A549 (cell line): ENCODE data around the gene CNTNAP2. TPM values are rescaled to one million over a fixed set of nuclear protein-coding genes. Genes with fewer than 3 reads are reported as not detected.

Source experiments
- ATAC-seq, 2 experiments: fragments of 200-7000 bp in 1 of 2; fragments of >200 bp in 1 of 2; cut with Nextera tagmentation in 1 of 2; cut with Tn5 transposase in 1 of 2; 3 replicates each; pipeline versions ENCODE4 v1.8.0 to v1.9.1; 2018 to 2020; ENCODE audit warnings: mild to moderate bottlenecking in 1 of 2, moderate library complexity in 1 of 2
- CTCF ChIA-PET: fragments of 300-600 bp; sonication (Branson Sonifier 250); formaldehyde crosslinking; extraction: SDS; loops from one replicate; lab custom pipeline; 2021; ENCODE audit warnings: antibody characterized with exemption, inconsistent platforms; lab: Yijun Ruan, JAX
- POLR2A ChIA-PET: fragments of 350-600 bp; formaldehyde crosslinking; extraction: SDS; loops from one replicate; lab custom pipeline; 2021; ENCODE audit warnings: antibody characterized with exemption, inconsistent platforms; lab: Yijun Ruan, JAX
- DNase-seq, 2 experiments: peaks; one replicate each; pipeline versions ENCODE4 v3.0.0 to v3.0.0-alpha.2; 2011 to 2016; ENCODE audit warnings: low read depth in 1 of 2, low spot score in 1 of 2
- FAIRE-seq: peaks from 2 replicates; lab custom pipeline; 2011; peaks lifted over from hg19 to GRCh38; lab: Jason Lieb, UNC
- H3K27ac ChIP-seq, 2 experiments: fragments of >200 bp; sonication (Bioruptor Twin); formaldehyde crosslinking; 3 replicates each; pipeline ENCODE4 v1.5.1; 2016 to 2017
- H3K4me1 ChIP-seq: fragments of >200 bp; sonication (Bioruptor Twin); formaldehyde crosslinking; 3 replicates; pipeline ENCODE4 v1.6.1; 2016
- H3K4me2 ChIP-seq: fragments of >200 bp; sonication (Bioruptor Twin); formaldehyde crosslinking; 3 replicates; pipeline ENCODE4 v1.6.1; 2016
- H3K4me3 ChIP-seq: fragments of >200 bp; sonication (Bioruptor Twin); formaldehyde crosslinking; 3 replicates; pipeline ENCODE4 v1.5.1; 2016
- H3K9me3 ChIP-seq: fragments of >200 bp; sonication (Bioruptor Twin); formaldehyde crosslinking; 3 replicates; pipeline ENCODE4 v1.6.1; 2016
- ATOH8 ChIP-seq: fragments of 250-450 bp; sonication (Bioruptor Pico); IDR thresholded peaks from 2 replicates; pipeline ENCODE4 v1.5.0; 2020; ENCODE audit warnings: low read depth, mild to moderate bottlenecking, moderate library complexity
- BHLHE40 ChIP-seq: IDR thresholded peaks from 2 replicates; pipeline ENCODE4 v1.6.1; 2012; ENCODE audit warnings: low read depth, low read length, inconsistent platforms
- CBX2 ChIP-seq: fragments of 200-600 bp; sonication (generic); IDR thresholded peaks from 2 replicates; pipeline ENCODE4 v1.6.1; 2016; ENCODE audit warnings: low read depth, mild to moderate bottlenecking, borderline replicate concordance
- CTCF ChIP-seq: fragments of >200 bp; sonication (Bioruptor Twin); formaldehyde crosslinking; IDR thresholded peaks from 3 replicates; pipeline ENCODE4 v1.5.1; 2016
- ESRRA ChIP-seq: fragments of 150-350 bp; IDR thresholded peaks from 2 replicates; pipeline ENCODE4 v1.6.1; 2014; ENCODE audit warnings: mild to moderate bottlenecking, low read length, borderline replicate concordance
- HMGXB4 ChIP-seq: fragments of 250-450 bp; sonication (Bioruptor Pico); IDR thresholded peaks from 2 replicates; pipeline ENCODE4 v1.5.0; 2021; ENCODE audit warnings: mild to moderate bottlenecking, moderate library complexity, borderline replicate concordance
- JUNB ChIP-seq: fragments of >200 bp; sonication (Bioruptor Twin); formaldehyde crosslinking; IDR thresholded peaks from 2 replicates; pipeline ENCODE4 v1.6.1; 2016
- KDM1A ChIP-seq: fragments of 200-600 bp; sonication (generic); IDR thresholded peaks from 2 replicates; pipeline ENCODE4 v1.6.1; 2016; ENCODE audit warnings: low read depth, mild to moderate bottlenecking
- MAX ChIP-seq: IDR thresholded peaks from 2 replicates; pipeline ENCODE4 v1.6.1; 2012
- MAZ ChIP-seq: fragments of 150-350 bp; IDR thresholded peaks from 2 replicates; pipeline ENCODE4 v1.6.1; 2014; ENCODE audit warnings: antibody characterized with exemption, low read depth, low read length, borderline replicate concordance
- NPAS2 ChIP-seq: fragments of 250-450 bp; sonication (Bioruptor Pico); IDR thresholded peaks from 2 replicates; pipeline ENCODE4 v1.8.0; 2022; ENCODE audit warnings: mild to moderate bottlenecking, moderate library complexity, borderline replicate concordance
- POLR2AphosphoS2 ChIP-seq: conservative IDR thresholded peaks from 2 replicates; pipeline ENCODE4 v1.6.1; 2012; ENCODE audit warnings: low read length, improper control_type of control experiment, inconsistent platforms
- REST ChIP-seq: fragments of 200-600 bp; sonication (generic); IDR thresholded peaks from 2 replicates; pipeline ENCODE4 v1.6.1; 2016; ENCODE audit warnings: antibody characterized with exemption, mild to moderate bottlenecking, moderate library complexity
- TFCP2L1 ChIP-seq: fragments of 250-450 bp; sonication (Bioruptor Pico); IDR thresholded peaks from 2 replicates; pipeline ENCODE4 v1.5.0; 2021; ENCODE audit warnings: mild to moderate bottlenecking
- TP53 ChIP-seq: fragments of 250-450 bp; sonication (Bioruptor Pico); IDR thresholded peaks from 2 replicates; pipeline ENCODE4 v1.5.0; 2021; ENCODE audit warnings: mild to moderate bottlenecking, moderate library complexity
- USF2 ChIP-seq: fragments of 450-650 bp; IDR thresholded peaks from 2 replicates; pipeline ENCODE4 v1.6.1; 2014; ENCODE audit warnings: antibody characterized with exemption
- ZNF302 ChIP-seq: fragments of 250-450 bp; sonication (Bioruptor Pico); IDR thresholded peaks from 2 replicates; pipeline ENCODE4 v1.9.0; 2021; ENCODE audit warnings: inconsistent platforms, mild to moderate bottlenecking, moderate library complexity
- WGBS: methylation state at CpG from one replicate; pipeline ENCODE4 v1.1.6; 2017; ENCODE audit errors: missing lambda C conversion rate; 5-methylcytosine and 5-hydroxymethylcytosine counted together
- polyA plus RNA-seq, 4 experiments: library from polyadenylated mRNA; depleted of rRNA in 3 of 4; stranded (reverse); fragments of >200 nt; fragmentation: RNase III in 1 of 4; extraction: RNeasy Plus Mini Kit Qiagen cat#74134 plus additional on column Dnase treatment in 1 of 4; gene quantifications; 2 replicates in 3 of 4; 3 replicates in 1 of 4; pipeline ENCODE4 v1.2.3, GENCODE V29; 2011 to 2017

Gene CNTNAP2
- polyA plus RNA-seq, 2 of the 4 experiments (the other 2 are of a cell fraction), result 0.05 to 0.13 TPM

GRCh38 chr7:146772601-146773000 lies 656.0 kb downstream of the CNTNAP2 start:
- TF ChIP-seq CTCF (no peak), HMGXB4 (no peak), POLR2AphosphoS2 (no peak), MAX (no peak)
- CTCF ChIA-PET, result no interaction called here
- 20% methylated on average over 5 of the region's 5 CpGs for WGBS
- FAIRE-seq (no peak), ATAC-seq (no peak), DNase-seq (no peak)
- POLR2A ChIA-PET, result no interaction called here
- Histone ChIP-seq H3K9me3 (no peaks in the 10 kb centered on the region), H3K4me1 (no peaks in the 10 kb centered on the region), H3K4me2 (no peak overlapping the region), H3K4me3 (no peak overlapping the region), H3K27ac (no peak overlapping the region)

GRCh38 chr7:146773506-146773905 lies 656.9 kb downstream of the CNTNAP2 start:
- H3K4me2 ChIP-seq, result no peak overlapping the region
- FAIRE-seq (no peak), DNase-seq (no peak), ATAC-seq (no peak)
- no peaks in the 10 kb centered on the region for H3K4me1 ChIP-seq
- WGBS, result 15% methylated on average over 5 of the region's 5 CpGs
- CTCF ChIA-PET, result no interaction called here
- POLR2A ChIA-PET, result no interaction called here
- H3K27ac ChIP-seq, result no peak overlapping the region
- H3K4me3 ChIP-seq, result no peak overlapping the region
- TF ChIP-seq KDM1A (no peak), ZNF302 (CRISPR knock-in tag) (no peak), MAZ (no peak), USF2 (no peak), TFCP2L1 (CRISPR knock-in tag) (no peak), REST (no peak), NPAS2 (no peak), TP53 (CRISPR knock-in tag) (no peak), CTCF (no peak), HMGXB4 (no peak), ESRRA (no peak), BHLHE40 (no peak), ATOH8 (CRISPR knock-in tag) (no peak), CBX2 (no peak), JUNB (no peak)
- H3K9me3 ChIP-seq, result no peaks in the 10 kb centered on the region
